Non-pigmented ciliary epithelial cell (primary cell): ENCODE results near the gene CHKA.

Experiments used
- DNase-seq: peaks from one replicate; pipeline ENCODE4 v3.0.0-alpha.2; 2010; ENCODE audit warnings: low read depth

The CHKA gene

GRCh38 chr11:68031144-68031464, 90.1 kb downstream of the CHKA start:
- no peak for DNase-seq

DNA sequence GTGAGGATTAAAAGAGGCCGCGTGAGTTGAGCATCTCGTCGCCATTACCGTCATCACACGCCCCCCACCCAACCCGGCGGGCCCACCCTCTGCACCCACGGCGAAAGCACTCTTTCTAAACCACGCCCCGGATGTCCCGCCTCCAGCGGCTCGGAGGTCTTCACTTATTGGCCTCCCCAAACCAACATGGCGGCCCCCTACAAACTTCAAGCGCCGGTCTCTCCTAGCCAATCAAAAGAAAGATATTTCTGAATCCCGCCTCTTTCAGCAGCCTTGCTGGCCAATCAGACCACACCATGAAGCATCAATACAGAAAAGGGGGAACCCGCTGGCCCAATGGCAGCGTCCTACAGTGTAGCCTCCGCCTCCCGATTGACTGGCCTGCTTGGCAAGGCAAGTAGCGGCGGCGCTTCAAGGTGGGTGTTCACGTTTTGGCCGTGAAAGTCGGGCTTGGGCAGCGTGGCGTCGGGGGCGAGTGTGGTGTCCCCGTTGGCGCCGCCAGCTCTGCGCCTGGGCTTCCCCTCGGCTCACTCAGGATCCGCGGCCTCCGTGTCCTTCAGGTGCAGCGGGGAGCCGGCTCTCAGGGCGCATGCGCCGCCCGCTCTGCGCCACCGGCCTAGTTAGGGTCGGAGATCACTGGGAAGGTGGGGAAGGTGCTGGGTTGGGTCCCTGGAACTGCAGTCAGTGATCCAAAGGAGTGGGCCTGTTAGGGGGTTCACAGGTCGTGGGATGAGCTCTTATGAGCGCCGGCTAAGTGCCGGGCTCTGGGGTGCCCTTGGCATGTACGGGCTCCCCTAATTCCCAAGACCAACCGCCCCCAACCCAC, 90.7 kb downstream of the CHKA start, which contains the start of gene NDUFS8:
TSS of gene NDUFS8 (plus strand) at position 364 of the 826 bp plus-strand sequence. CDS start 1,471 bp downstream, outside the sequence.
- peak; percentile 98 for DNase-seq

DNA sequence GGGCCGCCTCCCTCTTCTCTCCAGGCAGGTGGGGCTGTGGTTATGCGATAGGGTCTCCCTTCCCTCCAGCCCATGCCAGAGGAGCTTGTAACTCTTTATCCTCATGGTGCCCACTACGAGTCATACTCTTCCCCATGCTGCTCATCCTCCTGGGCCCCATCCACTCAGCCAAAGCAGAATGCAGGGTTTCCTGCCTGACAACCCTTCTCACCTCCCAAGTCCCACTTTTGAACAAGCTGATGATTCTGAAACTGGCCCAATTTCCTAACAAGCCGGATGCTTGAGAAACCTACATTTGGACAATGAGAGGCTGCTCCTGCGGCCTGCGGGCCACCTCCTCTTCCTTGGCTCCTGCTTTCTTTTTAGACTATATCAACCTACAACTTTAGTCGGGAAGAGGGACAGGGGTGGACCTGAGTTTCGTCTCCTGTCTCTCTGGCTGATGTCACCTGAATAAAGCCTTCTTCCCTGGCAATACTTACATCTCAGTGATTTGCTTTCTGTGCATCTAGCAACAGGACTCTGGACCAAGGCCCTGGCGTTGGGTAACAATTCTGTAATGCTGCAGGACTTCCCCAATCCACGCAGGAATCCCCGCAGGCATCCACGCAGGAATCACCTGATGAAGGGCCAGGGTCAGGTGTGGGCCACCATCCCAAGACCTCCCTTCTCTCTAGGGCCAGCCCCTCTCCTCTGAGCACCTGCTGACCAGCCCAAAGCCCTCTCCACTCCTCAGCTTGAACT, 92.2 kb downstream of the CHKA start:
- DNase-seq = no peak

DNA sequence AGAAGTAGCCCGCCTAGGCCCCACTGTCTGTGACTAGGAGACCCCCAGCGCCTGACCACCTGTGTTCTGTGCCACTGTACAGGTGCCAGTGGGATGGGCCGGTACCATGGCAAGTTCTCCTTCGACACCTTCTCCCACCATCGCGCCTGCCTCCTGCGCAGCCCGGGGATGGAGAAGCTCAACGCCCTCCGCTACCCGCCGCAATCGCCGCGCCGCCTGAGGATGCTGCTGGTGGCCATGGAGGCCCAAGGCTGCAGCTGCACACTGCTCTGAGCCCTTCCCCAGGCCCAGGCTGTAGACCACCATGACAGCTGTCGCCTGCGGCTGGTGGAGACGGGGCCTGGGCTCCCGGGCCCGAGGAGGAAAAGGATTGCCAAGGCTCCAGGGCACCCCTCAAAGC, 93.5 kb downstream of the CHKA start:
- DNase-seq = no peak

- no peak for DNase-seq
These were observed 94.6 kb downstream of the CHKA start for GRCh38 chr11:68026391-68027105.

DNA sequence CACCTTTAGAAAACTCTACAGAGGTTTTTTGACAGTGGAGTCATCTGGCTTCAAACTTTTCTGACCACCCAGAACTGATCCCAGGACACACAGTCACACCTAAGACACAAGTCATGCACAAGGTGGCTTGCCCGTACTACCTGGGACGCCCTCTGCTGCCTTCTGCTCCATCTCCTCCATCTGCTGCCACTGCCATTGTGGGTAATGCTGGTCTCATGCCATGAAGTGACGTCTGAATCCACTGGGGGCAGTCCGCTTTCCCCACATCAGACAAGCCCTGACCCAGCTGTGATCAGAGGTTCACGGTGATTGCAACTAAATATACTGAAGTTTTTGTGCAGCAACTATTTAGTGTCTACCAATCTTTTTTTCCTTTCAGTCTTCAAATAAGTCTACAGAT, 96.1 kb downstream of the CHKA start:
- DNase-seq = no peak

GRCh38 chr11:68024508-68024907, 96.7 kb downstream of the CHKA start:
- DNase-seq = no peak

DNA sequence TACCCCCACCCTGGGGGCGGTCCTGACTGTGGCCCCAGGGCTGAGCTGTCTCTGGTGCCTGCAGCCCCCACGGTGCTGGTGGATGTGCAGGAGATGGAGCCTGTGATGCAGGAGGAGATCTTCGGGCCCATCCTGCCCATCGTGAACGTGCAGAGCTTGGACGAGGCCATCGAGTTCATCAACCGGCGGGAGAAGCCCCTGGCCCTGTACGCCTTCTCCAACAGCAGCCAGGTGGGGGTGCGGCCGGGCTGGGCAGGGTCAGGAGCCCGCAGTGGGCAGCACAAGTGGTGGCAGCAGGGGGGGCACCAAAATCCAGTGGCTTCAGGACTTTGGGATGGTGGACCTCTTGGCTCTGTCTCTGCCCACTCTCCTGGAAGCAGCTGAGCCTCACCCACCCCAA, 98.7 kb downstream of the CHKA start:
- no peak for DNase-seq

DNA sequence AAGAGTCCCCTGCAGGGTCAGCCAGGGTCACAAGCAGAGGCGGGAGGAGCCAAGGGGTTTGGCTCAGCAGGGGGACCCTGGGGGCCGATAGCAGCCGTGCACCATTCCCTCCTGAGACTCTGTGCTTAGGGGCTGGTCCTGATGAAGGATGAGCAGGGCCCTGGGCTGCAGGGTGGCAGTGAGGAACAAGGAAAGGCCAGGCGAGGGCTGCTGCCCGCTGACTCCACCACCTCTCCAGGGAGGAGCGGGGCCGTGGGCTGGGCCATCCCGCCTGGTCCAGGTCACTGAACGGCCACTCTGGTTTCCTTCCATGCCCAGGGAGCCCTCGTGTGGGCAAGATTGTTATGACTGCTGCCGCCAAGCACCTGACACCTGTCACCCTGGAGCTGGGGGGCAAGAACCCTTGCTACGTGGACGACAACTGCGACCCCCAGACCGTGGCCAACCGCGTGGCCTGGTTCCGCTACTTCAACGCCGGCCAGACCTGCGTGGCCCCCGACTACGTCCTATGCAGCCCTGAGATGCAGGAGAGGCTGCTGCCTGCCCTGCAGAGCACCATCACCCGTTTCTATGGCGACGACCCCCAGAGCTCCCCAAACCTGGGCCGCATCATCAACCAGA, 99.9 kb downstream of the CHKA start:
- DNase-seq = no peak

GRCh38 chr11:68020575-68020974, 100.6 kb downstream of the CHKA start:
- no peak for DNase-seq

- DNase-seq = no peak
These were observed 101.7 kb downstream of the CHKA start for GRCh38 chr11:68019486-68019885.

- DNase-seq = no peak
These were observed 102.4 kb downstream of the CHKA start for GRCh38 chr11:68018730-68019190.

DNA sequence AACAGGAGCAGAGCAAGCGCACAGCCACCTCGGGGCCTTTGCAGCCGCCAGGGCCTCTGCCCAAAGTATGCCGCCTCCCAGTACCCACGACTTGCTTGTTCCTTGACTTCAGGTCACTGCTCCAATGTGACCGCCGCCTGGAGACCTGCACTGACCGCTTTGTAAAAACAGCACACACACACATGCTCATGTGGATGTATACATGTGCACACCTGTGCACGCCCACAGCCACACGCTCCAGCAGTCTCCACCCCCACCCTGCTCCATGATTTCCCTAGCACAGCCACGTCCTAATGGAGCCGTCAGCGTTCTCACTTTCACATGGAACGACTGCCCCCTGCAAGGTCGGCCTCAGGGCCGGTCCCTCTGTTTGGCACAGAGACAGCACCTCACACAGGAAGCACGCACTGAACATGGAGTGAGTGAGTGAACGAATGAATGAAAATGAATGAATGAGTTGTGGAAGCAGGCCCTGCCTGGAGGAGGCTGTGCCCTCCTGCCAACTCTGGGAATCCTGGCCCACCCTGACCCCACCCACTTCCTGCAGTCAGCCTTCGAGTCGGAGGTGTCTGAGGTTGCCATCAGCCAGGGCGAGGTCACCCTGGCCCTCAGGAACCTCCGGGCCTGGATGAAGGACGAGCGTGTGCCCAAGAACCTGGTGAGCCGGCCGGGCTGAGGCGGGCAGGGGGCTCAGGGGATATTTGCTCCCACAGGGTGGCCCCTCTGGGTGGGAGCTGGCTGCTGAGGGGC, 103.0 kb downstream of the CHKA start:
- no peak for DNase-seq

- no peak for DNase-seq
These were observed 104.0 kb downstream of the CHKA start for GRCh38 chr11:68016904-68017817.

GRCh38 chr11:68016161-68016903, 104.9 kb downstream of the CHKA start:
- no peak for DNase-seq

DNA sequence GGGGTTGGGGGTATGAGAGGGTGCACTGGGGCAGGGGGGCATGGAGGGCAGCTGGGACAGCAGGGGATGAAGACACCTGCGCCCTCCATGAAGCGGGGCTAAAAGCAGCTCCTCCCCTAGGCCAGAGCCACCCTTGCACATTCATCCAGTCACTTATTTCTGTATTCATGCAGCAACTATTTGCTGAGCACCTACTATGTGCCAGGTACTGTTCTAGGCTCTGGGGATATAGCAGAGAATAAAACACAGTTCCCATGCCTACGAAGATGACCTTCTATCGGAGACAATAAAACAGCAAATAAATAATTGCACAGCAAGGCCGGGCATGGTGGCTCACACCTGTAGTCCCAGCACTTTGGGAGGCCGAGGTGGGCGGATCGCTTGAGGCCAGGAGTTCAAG, 105.7 kb downstream of the CHKA start:
- DNase-seq = no peak

- no peak for DNase-seq
These were observed 106.2 kb downstream of the CHKA start for GRCh38 chr11:68014947-68015447.

- DNase-seq = no peak
These were observed 106.8 kb downstream of the CHKA start for GRCh38 chr11:68014157-68014946.
